ENCODE data around the gene AUTS2.

AUTS2 gene

DNA sequence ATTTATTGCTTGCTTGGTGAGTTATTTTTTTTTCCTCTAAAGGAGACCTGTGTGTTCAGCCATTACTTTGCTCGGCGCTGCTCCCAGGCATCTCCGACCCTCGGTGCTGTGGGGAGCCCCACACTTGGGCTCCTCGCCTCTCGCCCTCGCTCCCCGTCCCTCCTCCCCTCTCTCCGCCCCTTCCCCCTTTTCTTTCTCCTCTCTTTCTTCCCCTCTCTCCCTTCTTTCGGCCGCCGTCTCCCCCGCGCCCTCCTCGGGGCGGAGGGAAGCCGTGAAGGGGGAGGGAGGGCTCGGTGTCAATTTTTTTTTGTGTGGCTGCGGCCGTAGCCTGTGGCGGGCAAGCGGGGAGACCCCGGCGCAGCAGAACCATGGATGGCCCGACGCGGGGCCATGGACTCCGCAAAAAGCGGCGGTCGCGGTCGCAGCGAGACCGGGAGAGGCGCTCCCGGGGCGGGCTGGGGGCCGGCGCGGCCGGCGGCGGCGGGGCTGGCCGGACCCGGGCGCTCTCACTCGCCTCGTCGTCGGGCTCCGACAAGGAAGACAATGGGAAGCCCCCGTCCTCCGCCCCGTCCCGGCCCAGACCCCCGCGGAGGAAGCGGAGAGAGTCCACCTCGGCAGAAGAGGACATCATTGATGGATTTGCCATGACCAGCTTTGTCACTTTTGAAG is 1.1 kb downstream of the AUTS2 start:
- H3K4me3 ChIP-seq (ENCODE audit: low read depth, low read length), result peak overlapping the region; percentile 93
- TF ChIP-seq, protein P1, sequence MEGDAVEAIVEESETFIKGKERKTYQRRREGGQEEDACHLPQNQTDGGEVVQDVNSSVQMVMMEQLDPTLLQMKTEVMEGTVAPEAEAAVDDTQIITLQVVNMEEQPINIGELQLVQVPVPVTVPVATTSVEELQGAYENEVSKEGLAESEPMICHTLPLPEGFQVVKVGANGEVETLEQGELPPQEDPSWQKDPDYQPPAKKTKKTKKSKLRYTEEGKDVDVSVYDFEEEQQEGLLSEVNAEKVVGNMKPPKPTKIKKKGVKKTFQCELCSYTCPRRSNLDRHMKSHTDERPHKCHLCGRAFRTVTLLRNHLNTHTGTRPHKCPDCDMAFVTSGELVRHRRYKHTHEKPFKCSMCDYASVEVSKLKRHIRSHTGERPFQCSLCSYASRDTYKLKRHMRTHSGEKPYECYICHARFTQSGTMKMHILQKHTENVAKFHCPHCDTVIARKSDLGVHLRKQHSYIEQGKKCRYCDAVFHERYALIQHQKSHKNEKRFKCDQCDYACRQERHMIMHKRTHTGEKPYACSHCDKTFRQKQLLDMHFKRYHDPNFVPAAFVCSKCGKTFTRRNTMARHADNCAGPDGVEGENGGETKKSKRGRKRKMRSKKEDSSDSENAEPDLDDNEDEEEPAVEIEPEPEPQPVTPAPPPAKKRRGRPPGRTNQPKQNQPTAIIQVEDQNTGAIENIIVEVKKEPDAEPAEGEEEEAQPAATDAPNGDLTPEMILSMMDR (IDR thresholded peaks at IDR 0.05; ENCODE audit: low read depth, low read length, missing control alignments), result no peak
- DNase-seq (ENCODE audit: low read depth), result no peak
- in situ Hi-C loops (cut with HindIII; ENCODE audit: low sequenced_read_pairs), result no loop called here

GRCh38 chr7:69599955-69600709 is 1.9 kb downstream of the AUTS2 start:
- TF ChIP-seq, protein P1 (IDR thresholded peaks at IDR 0.05; ENCODE audit: low read depth, low read length, missing control alignments), result no peak
- in situ Hi-C loops (cut with HindIII; ENCODE audit: low sequenced_read_pairs), result no loop called here
- no peak for DNase-seq (ENCODE audit: low read depth)
- H3K4me3 ChIP-seq (ENCODE audit: low read depth, low read length), result peak overlapping the region; percentile 93

- in situ Hi-C loops (cut with HindIII; ENCODE audit: low sequenced_read_pairs), result no loop called here
- no peak for DNase-seq (ENCODE audit: low read depth)
- TF ChIP-seq, protein P1 (IDR thresholded peaks at IDR 0.05; ENCODE audit: low read depth, low read length, missing control alignments), result no peak
- H3K4me3 ChIP-seq (ENCODE audit: low read depth, low read length), result peak overlapping the region; percentile 93
Measured at GRCh38 chr7:69600710-69601519, 2.6 kb downstream of the AUTS2 start.

DNA sequence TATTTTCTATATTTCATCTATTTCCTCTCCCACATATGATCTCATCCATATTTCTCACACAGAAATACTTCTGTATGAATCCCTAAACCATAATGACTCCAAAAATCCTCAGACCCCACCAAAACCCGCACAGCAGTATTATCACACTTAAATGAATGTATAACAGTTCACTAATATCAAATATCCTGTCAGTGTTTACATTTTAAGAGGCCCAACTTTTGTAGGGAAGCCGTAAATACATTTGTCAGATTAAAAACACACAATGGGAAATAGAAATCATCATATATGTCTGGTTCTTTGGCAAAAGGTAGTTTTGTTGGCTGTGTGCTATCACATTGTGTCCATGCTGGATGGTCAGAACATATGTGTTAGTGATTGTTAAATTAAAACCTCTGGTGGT is 4.2 kb downstream of the AUTS2 start:
- H3K4me3 ChIP-seq (ENCODE audit: low read depth, low read length), result no peak overlapping the region
- in situ Hi-C loops (cut with HindIII; ENCODE audit: low sequenced_read_pairs), result no loop called here

GRCh38 chr7:69603351-69603750 is 5.1 kb downstream of the AUTS2 start:
- TF ChIP-seq, protein P1 (IDR thresholded peaks at IDR 0.05; ENCODE audit: low read depth, low read length, missing control alignments), result no peak
- in situ Hi-C loops (cut with HindIII; ENCODE audit: low sequenced_read_pairs), result no loop called here
- H3K4me3 ChIP-seq (ENCODE audit: low read depth, low read length), result no peak overlapping the region
- no peak for DNase-seq (ENCODE audit: low read depth)

More for the DNA sequence above, 4.2 kb downstream of the AUTS2 start:
- DNase-seq (ENCODE audit: low read depth), result no peak
- TF ChIP-seq, protein P1 (IDR thresholded peaks at IDR 0.05; ENCODE audit: low read depth, low read length, missing control alignments), result no peak

GRCh38 chr7:69603937-69604494 is 5.7 kb downstream of the AUTS2 start:
- TF ChIP-seq, protein P1 (IDR thresholded peaks at IDR 0.05; ENCODE audit: low read depth, low read length, missing control alignments), result no peak
- in situ Hi-C loops (cut with HindIII; ENCODE audit: low sequenced_read_pairs), result no loop called here
- no peak for DNase-seq (ENCODE audit: low read depth)
- no peak overlapping the region for H3K4me3 ChIP-seq (ENCODE audit: low read depth, low read length)
